Lower leg skin (tissue), 3 donors: ENCODE results near the gene NPM3.

Experiments
- POLR2A ChIP-seq, 2 donors: fragments of 450-650 bp; IDR thresholded peaks; one replicate each; pipeline ENCODE4 v1.6.1; 2016 to 2017; ENCODE audit warnings: antibody characterized with exemption in 2 of 2, mild to moderate bottlenecking in 1 of 2, moderate library complexity in 1 of 2
- TF ChIP-seq, protein P1 (sequence below), 3 donors: fragments of 450-650 bp; IDR thresholded peaks; one replicate each; pipeline ENCODE4 v1.5.1; 2016; ENCODE audit warnings: antibody characterized with exemption in 3 of 3, mild to moderate bottlenecking in 3 of 3, moderate library complexity in 2 of 3

DNA sequence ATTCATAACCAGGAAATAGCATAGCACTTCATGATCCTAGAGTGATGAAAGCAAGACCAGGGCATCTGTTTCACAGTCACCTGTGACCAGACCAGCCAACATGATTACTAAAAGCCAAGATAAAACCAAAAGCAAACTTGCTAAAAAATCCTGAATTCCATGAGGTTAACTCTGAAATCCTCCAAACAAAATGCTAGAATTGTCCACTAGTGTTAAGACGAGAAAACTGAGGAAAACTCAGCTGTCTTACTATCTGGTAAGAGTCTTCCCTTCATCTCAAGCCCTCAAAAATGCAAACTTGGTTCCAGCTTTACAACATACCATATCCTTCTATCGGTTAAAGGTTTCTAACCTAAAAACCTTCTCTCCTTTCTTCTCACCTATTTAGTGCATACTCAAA is 1.3 kb upstream of the NPM3 start:
- TF ChIP-seq, protein P1, sequence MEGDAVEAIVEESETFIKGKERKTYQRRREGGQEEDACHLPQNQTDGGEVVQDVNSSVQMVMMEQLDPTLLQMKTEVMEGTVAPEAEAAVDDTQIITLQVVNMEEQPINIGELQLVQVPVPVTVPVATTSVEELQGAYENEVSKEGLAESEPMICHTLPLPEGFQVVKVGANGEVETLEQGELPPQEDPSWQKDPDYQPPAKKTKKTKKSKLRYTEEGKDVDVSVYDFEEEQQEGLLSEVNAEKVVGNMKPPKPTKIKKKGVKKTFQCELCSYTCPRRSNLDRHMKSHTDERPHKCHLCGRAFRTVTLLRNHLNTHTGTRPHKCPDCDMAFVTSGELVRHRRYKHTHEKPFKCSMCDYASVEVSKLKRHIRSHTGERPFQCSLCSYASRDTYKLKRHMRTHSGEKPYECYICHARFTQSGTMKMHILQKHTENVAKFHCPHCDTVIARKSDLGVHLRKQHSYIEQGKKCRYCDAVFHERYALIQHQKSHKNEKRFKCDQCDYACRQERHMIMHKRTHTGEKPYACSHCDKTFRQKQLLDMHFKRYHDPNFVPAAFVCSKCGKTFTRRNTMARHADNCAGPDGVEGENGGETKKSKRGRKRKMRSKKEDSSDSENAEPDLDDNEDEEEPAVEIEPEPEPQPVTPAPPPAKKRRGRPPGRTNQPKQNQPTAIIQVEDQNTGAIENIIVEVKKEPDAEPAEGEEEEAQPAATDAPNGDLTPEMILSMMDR (IDR thresholded peaks at IDR 0.05) = no peak
- TF ChIP-seq POLR2A (IDR thresholded peaks at IDR 0.05) = no peak
